Stomach (tissue), 4 donors: ENCODE measurements around the gene LTBP3.

Experiments
- CTCF ChIP-seq, 7 experiments: fragments of 450-650 bp in 4 of 7; fragments of 200-600 bp in 3 of 7; sonication (generic) in 3 of 7; IDR thresholded peaks; one replicate each; pipeline ENCODE4 v1.5.1; 2016 to 2019; ENCODE audit warnings: antibody characterized with exemption in 7 of 7, control low read depth in 2 of 7, mild to moderate bottlenecking in 1 of 7
- EP300 ChIP-seq: sonication (generic); formaldehyde crosslinking; IDR thresholded peaks from one replicate; pipeline ENCODE4 v1.6.1; 2017; ENCODE audit warnings: antibody characterized with exemption

GRCh38 chr11:65554842-65555430 lies 3.2 kb downstream of the LTBP3 start:
- no peak for TF ChIP-seq CTCF (IDR thresholded peaks at IDR 0.05)
- no peak for TF ChIP-seq EP300
